Muscle layer of colon (tissue), 2 donors: ENCODE measurements around the gene TMEM151B.

Source experiments
- H3K27ac ChIP-seq: one replicate; pipeline ENCODE4 v1.7.0; 2013; ENCODE audit warnings: low read depth, mild to moderate bottlenecking, low read length, moderate library complexity
- H3K27me3 ChIP-seq, 2 donors: one replicate each; pipeline ENCODE4 v1.7.0; 2013; ENCODE audit warnings: low read length in 2 of 2, mild to moderate bottlenecking in 2 of 2; ENCODE audit not compliant: insufficient read depth in 2 of 2, control insufficient read depth in 1 of 2
- H3K36me3 ChIP-seq: one replicate; pipeline ENCODE4 v1.7.0; 2013; ENCODE audit warnings: mild to moderate bottlenecking, low read length; ENCODE audit not compliant: insufficient read depth
- H3K4me1 ChIP-seq: one replicate; pipeline ENCODE4 v1.7.0; 2013; ENCODE audit warnings: mild to moderate bottlenecking, low read length; ENCODE audit not compliant: insufficient read depth
- H3K4me3 ChIP-seq, 2 donors: one replicate each; pipeline ENCODE4 v1.7.0; 2013; ENCODE audit warnings: low read length in 2 of 2, low read depth in 1 of 2, mild to moderate bottlenecking in 1 of 2, moderate library complexity in 1 of 2
- H3K9ac ChIP-seq: one replicate; pipeline ENCODE4 v1.7.0; 2013; ENCODE audit warnings: low read length
- H3K9me3 ChIP-seq: one replicate; pipeline ENCODE4 v1.7.0; 2013; ENCODE audit warnings: mild to moderate bottlenecking, low read length
- donor health status: abdominal sarcoma.
- donor health status: Adenocarcinoma of cecum.

Gene TMEM151B

GRCh38 chr6:44262467-44263353 lies 7.5 kb upstream of the TMEM151B start:
- Histone ChIP-seq H3K4me1 (peaks cover 32% of the 10 kb centered on the region), H3K9ac (no peak overlapping the region), H3K27me3 (no peaks in the 10 kb centered on the region), H3K27ac (no peak overlapping the region), H3K4me3 (peak overlapping the region; percentile 18 to 79), H3K9me3 (no peaks in the 10 kb centered on the region), H3K36me3 (peaks cover 8% of the 10 kb centered on the region)

DNA sequence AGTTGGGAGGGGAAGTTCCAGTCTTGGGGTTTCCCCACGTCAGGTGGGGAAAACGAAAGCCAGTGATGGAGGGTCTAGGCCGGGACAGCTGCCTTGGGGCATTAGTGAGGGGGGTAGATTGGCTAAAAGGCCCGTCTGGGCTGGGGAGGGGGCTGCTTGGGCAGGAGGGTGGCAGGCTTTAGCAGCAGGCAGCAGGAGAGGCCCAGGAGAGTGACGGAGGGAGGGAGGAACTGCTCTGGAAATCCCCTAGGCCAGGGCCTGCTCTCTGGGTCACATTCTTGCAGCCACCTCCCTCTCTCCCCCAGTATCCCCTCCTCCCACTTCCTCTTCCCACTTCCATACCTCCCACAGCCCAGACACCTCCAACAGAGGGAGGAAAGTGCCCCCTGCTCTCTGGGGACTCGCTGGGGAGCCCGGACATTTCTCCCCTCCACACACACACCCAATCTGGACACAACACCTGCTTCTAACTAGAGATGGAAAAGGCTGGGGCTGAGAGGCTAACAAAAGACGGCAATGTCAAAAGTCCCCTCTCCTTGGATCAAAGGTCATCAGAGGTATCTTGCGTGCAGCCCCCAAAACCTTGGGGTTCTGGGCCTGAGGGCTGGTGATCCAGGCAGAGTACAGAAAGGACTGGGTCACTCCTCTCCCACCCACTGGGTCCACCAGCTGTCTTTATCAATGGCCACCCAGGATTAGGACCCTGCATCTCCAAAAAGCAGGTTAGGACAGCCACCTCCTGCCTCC lies 6.7 kb upstream of the TMEM151B start:
- Histone ChIP-seq H3K9ac (no peak overlapping the region), H3K36me3 (peaks cover 8% of the 10 kb centered on the region), H3K9me3 (no peaks in the 10 kb centered on the region), H3K27ac (no peak overlapping the region), H3K4me3 (peak overlapping the region; percentile 79 to 81), H3K4me1 (peaks cover 29% of the 10 kb centered on the region), H3K27me3 (peaks cover 5 to 7% of the 10 kb centered on the region in 2 donors)

GRCh38 chr6:44264154-44265006 lies 5.9 kb upstream of the TMEM151B start:
- Histone ChIP-seq H3K9me3 (no peaks in the 10 kb centered on the region), H3K4me1 (peaks cover 29% of the 10 kb centered on the region), H3K36me3 (peaks cover 8% of the 10 kb centered on the region), H3K27me3 (peaks cover 11 to 13% of the 10 kb centered on the region in 2 donors), H3K27ac (peak overlapping the region; percentile 84), H3K4me3 (peak overlapping the region; percentile 79 to 81), H3K9ac (peak overlapping the region; percentile 53)

DNA sequence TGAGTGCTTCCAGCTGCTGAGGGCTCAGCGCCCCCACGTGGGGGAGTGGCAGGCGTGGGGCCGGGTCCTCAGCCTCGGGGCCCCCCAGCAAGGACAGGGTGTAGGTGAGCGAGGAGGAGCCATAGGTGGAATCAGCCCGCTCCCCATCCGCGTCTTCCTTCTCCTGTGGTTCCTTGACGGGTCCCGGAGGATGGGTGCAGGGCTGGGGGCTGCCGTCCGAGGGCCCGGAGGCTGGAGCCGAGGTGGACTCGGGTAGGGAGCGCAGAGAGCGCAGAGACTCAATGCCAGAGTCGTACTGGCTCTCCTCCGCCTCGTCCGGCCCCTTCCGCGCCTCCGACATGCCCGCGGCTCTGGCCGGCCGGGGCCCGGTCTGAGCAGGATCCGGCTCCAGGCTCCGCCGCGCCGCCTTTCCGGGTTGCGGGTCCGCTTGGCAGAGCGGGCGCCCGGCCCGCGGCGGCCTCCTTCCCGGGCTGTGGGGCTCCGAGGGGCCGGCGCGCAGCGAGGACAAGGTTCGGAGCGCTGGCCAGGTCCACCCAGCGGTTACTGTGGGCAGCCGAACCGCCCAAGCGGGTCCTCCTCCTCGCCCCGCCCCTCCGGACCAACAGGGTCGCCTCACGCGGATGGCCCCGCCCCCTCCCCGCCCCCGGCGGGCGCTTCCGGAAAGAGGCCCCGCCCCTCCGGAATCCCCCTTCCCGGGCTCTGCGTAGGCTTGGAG lies 5.1 kb upstream of the TMEM151B start, which contains the start of gene NFKBIE:
NFKBIE (minus strand) TSS at position 545 of the 715 bp plus-strand sequence; CDS start at position 340, 205 bp downstream.
- Histone ChIP-seq H3K9ac (peak within 1 kb of the TSS; percentile 53), H3K4me1 (peaks cover 29% of the 10 kb centered on the region), H3K4me3 (peak within 1 kb of the TSS; percentile 79 to 81), H3K27me3 (peaks cover 15 to 19% of the 10 kb centered on the region in 2 donors), H3K9me3 (no peaks in the 10 kb centered on the region), H3K27ac (peak within 1 kb of the TSS; percentile 84), H3K36me3 (peaks cover 2% of the 10 kb centered on the region)

GRCh38 chr6:44265722-44266233 lies 4.5 kb upstream of the TMEM151B start:
- peak overlapping the region in 1 of 2 donors; percentile 79 for H3K4me3 ChIP-seq
- no peaks in the 10 kb centered on the region for H3K9me3 ChIP-seq
- H3K27me3 ChIP-seq: peaks cover 16 to 19% of the 10 kb centered on the region in 2 donors
- no peak overlapping the region for H3K9ac ChIP-seq
- peaks cover 29% of the 10 kb centered on the region for H3K4me1 ChIP-seq
- H3K27ac ChIP-seq: no peak overlapping the region
- no peaks in the 10 kb centered on the region for H3K36me3 ChIP-seq

DNA sequence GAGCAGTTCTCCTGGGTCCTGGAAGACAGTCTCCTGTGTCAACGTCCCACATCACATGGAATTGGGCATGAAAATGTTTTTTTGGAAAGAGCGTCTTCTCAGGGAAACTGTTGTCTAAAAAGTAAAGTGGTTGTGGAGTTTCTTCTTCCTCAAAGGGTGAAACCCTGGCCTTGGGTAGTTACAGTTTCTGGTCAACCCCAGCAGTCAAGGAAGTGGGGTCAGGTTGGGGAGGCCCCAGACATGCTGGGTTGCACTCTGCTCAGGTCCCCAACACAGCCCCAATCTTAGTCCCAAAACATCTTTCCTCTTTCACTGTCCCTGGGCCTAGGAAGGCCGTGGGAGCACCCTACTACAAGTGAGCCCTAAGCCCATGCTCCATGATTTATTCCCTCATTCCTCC lies 3.9 kb upstream of the TMEM151B start:
- Histone ChIP-seq H3K9me3 (no peaks in the 10 kb centered on the region), H3K4me1 (peaks cover 29% of the 10 kb centered on the region), H3K9ac (no peak overlapping the region), H3K27me3 (peaks cover 20 to 23% of the 10 kb centered on the region in 2 donors), H3K27ac (no peak overlapping the region), H3K36me3 (no peaks in the 10 kb centered on the region), H3K4me3 (no peak overlapping the region)

GRCh38 chr6:44267252-44267651 lies 3.0 kb upstream of the TMEM151B start:
- Histone ChIP-seq H3K4me3 (no peak overlapping the region), H3K9me3 (no peaks in the 10 kb centered on the region), H3K27ac (no peak overlapping the region)

GRCh38 chr6:44268095-44268628 lies 2.1 kb upstream of the TMEM151B start:
- H3K4me3 ChIP-seq: no peak overlapping the region
- H3K9ac ChIP-seq: no peak overlapping the region
- H3K27me3 ChIP-seq: peaks cover 38 to 42% of the 10 kb centered on the region in 2 donors
- no peak overlapping the region for H3K27ac ChIP-seq
- H3K4me1 ChIP-seq: peaks cover 17% of the 10 kb centered on the region
- no peaks in the 10 kb centered on the region for H3K9me3 ChIP-seq
- H3K36me3 ChIP-seq: no peaks in the 10 kb centered on the region

More at GRCh38 chr6:44267252-44267651, 3.0 kb upstream of the TMEM151B start:
- H3K27me3 ChIP-seq: peaks cover 29 to 32% of the 10 kb centered on the region in 2 donors
- H3K4me1 ChIP-seq: peaks cover 26% of the 10 kb centered on the region
- H3K9ac ChIP-seq: no peak overlapping the region
- no peaks in the 10 kb centered on the region for H3K36me3 ChIP-seq

DNA sequence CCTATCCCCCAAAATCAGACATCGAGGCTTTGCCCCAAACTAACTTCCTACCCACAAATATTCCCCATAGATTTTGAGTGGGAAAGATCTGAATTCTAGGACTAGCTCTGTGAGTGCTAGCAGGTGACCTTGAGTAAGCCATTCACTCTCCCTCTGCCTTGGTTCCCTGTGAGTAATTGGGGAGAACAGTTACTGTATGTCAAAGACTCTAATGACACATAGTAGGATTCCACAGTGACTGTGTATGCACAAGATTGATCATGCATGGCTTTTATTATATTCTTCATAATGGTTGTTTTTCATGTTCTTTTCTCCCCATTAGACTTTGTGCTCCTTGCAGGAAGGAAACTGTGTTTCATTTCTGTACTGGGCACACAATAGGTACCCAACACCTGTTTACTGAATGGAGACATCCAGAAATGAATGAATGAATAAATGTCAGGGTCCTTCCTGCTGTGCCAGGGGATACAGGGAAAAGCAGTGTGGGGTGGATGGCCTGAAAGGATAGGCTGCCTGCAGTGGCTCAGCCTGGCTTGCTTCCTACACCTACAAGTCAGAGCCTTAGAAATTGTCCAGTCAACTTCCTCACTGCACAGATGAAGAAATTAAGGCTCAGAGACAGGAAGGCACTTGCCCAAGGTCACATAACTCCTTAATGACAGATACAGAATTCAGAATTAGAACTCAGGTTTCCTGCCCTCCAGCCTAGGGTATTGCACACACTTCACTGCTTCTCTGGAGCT lies 901 bp upstream of the TMEM151B start:
- Histone ChIP-seq H3K27me3 (peaks cover 49 to 50% of the 10 kb centered on the region in 2 donors), H3K9ac (no peak overlapping the region), H3K4me1 (peaks cover 6% of the 10 kb centered on the region), H3K9me3 (no peaks in the 10 kb centered on the region), H3K4me3 (no peak overlapping the region), H3K36me3 (no peaks in the 10 kb centered on the region), H3K27ac (no peak overlapping the region)
